Islet precursor cell (in vitro differentiated cells): Measurements from ENCODE around the gene SMLR1.
"Not testable (repeated sequence)": the region's sequence is repeated elsewhere in the genome, so short reads cannot be mapped to it uniquely, and the experiment has no call there.

Experiments used
- DNase-seq: peaks from one replicate; pipeline ENCODE4 v3.0.0-alpha.2; 2018

SMLR1 gene

DNA sequence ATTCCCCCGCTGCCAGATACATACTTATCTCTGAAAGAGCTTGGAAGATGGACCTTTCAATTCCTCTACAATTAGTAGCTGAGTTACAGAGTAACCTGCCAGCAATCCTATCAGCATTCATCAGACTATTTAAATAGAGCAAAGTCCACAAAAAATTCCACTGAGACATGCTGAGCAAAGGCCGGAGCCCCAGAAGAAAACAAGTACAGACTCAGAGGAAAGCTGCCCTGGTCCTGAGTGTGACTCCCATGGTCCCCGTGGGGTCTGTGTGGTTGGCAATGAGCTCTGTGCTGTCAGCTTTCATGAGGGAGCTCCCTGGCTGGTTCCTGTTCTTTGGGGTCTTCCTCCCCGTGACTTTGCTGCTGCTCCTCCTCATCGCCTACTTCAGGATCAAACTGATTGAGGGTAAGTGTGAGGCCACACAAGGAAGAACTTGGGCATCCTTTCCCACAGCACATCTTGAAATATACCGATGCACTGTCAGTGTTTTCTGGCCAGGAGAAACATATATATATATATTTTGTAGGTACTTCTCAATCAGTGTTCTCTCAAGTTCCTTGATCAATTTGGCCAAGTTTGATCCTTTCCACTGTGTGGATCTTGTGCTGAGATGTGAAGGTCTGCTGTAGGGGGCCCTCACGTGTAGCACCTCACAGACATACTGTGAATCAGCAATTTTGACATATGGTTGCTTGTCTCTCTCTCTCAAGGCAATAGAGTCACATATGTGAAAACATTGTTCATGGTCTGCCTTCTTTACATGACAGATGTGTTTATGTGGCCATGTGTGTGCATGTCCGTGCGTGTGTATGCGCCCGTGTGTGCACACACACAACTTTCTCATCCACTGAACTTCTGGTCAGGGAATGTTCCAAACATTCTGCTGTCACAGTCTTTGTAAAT lies at the start of gene SMLR1:
SMLR1 (plus strand) TSS at position 160 of the 903 bp plus-strand sequence; CDS start at position 168, 8 bp downstream.
- no peak for DNase-seq

GRCh38 chr6:130778946-130779657 lies 48.1 kb upstream of the SMLR1 start:
- DNase-seq, result no peak

DNA sequence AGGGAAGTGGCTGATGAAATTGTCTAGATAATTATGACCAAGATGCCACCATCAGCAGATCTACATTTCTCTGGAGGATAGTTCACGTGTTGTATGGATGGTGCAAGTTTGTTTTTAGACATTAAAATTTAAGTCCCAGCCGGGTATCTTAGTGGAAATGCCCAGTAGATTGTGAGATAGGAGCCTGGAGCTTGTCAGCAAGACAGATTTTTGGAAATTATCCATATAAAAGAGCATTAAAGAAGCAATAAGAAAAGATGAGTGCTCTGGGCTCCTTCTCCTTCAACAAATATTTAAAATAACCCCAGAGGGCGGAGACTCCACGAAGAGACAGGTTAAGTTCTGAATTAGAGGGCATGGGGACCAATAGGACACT lies 47.6 kb upstream of the SMLR1 start:
- no peak for DNase-seq

GRCh38 chr6:130780122-130780521 lies 47.1 kb upstream of the SMLR1 start:
- DNase-seq, result no peak

- no peak for DNase-seq
Observed at GRCh38 chr6:130781557-130781956, 45.6 kb upstream of the SMLR1 start.

DNA sequence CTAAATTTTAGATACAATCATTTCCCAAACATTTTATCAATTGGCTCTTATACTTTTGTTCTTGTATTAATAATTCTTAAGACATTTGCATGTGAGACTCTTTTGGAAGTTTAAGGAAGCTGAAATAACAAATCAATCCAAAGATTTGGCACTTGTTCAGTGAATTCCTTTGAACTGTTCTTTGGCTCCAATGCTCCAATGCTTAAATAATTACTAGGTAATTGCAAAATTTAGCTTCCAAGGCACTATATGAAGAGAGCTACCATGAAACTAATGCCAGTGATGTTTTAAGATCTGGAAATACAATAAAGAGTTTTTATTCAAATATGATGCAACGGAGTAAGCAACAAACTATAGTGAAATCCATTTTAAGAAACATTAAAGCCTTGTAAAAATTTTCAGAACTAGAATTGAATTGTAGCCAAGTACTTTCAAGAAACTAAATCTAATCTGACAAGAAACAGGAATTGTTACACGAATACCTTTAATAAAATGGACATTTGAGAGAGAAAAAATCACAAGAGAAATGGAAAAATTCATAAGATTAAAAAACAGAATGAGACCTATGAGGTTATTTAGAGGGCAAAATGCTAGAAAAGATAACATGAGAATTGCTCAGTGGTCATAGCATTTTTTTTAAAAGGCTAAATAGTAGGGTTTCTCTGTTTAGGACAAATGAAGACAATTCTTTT lies 43.6 kb upstream of the SMLR1 start:
- DNase-seq, result no peak

DNA sequence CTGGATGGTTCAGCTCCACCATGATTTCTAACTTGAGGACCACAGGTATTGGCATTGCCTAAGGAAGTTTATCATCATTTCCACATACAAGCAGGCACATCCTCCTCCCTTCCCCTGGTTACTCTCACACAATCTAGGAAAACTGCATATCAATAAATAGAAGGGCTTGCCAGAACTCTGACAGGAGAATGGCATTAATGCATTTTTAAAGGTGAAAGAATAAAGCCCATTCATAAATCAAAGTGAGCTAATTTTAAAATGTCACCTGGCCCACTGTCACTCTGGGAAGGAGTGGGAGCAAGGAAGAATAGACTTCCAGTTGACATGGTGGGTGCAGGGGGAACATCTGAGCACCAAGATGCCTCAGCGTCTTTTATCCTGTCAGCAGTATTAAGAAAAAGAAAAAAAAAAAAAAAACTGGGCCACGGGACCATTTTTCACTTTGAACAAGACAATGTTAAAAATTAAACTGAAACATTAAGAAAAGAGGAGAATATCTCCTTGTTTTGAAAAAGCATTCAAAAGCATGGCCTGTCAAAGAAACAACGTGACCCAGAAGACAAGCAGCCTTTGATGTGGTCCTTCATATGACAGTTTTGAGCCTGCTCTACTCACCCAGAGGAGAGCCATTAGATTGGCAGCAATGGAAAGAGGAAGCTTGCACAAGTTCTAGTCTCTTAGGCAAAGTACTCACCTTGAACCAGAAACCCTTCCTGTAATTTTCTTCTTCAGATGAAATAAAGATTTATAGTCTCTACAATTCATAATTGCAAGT lies 39.3 kb upstream of the SMLR1 start:
- DNase-seq, result no peak

DNA sequence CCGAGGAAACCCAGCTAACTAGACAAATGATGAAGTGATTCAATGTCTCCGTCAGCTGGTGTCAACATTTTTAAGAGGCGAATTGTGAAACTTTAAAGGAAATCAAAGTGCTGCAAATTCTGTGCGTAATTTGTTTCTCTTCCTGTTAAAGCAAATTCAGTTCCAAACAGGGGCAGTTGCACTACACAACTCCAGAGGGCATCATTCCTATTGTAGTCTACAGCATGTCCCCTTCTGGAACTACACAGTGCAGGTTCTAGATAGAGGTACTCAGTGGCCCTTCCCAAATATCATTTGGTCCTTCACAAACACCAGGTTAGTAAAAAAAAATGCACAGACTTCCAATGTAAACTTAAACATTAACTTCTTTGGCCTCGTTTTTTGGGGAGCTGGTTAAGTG lies 38.3 kb upstream of the SMLR1 start:
- no peak for DNase-seq

DNA sequence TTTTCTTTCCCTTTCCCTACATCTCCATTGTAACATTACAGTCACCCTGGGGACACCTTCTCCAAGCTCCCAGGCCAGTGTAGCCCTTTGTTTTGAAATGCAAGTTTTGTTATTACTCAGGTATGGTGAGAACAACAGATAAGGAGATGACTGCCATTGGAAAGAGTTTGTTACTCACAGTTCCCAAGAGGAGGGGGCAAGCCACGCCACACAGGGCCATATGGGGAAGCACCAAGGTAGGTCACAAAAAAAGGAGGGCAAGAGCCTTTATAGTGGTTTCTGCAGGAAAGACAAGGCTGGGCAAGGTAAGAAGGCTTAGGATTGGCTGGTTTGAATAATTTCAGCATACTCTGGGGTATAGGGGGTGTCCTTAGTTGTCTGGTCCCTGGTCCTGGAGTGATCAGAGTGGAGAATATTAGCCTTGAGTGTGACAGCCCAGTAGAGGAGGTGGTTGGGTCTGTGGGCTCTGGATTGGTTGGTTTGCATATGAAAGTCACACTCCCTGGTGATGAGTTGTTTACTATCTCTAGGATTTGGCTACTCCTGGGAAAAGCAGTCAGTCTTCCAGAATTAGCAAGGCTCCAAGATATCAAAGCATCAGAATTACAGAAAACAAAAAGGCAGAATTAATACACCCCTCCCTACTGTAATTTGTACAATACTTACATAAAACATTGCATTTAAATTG lies 33.1 kb upstream of the SMLR1 start:
- DNase-seq, result no peak

DNA sequence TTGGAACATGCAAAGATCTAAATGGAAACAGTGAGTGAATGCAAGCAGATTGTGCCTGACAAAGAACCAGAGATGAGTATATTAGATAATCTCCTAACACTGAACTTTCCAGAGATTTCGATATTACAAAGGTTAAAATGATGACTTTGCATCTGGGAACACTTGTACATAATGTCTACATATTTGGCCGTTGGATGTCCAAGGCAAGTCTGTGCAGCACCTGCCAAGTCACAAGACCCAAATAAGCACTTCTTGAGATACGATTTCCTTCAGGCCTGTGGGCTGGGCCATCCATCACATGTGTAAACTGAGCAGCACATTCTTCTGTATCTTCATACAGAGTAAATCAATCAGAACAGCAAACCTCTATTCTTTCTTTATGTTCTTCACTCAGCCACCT lies 32.5 kb upstream of the SMLR1 start:
- DNase-seq, result no peak

- DNase-seq, result no peak
Observed at GRCh38 chr6:130796313-130796905, 30.8 kb upstream of the SMLR1 start.

DNA sequence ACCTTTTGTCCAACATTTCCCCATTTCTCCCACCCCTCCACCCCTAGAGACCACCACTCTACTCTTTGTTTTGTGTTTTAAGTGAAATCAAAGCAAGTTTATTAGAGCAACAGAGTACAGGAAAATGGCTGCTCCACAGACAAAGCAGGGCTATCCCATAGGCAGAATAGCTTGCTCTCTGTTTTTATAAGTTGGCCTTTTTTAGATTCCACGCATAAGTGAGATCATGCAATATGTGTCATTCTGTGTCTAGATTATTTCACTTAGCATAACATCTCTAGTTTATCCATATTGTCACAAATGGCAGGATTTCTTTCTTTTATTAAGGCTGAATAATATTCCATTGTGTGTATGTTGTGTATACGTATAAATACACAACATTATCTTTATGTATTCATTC lies 30.1 kb upstream of the SMLR1 start:
- DNase-seq, result no peak

DNA sequence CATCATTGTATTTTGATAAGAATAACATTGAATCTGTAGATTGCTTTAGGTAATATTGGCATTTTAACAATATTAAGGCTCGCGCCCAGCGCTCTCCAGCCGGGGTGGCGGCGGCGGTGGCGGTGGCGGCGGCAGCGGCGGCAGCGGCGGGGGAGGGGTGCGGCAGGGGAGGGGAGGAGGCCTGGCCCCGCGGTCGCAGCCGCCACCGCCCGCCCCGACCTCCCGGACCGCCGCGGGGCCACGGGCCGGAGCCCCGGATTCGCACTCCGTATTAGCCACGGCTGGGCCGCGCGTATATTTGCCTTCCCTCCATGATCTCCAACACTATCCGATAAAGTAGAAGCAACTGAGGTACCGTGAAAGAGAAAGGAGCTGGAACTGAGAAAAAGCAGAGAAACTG lies 25.8 kb upstream of the SMLR1 start:
- not testable (repeated sequence) for DNase-seq

DNA sequence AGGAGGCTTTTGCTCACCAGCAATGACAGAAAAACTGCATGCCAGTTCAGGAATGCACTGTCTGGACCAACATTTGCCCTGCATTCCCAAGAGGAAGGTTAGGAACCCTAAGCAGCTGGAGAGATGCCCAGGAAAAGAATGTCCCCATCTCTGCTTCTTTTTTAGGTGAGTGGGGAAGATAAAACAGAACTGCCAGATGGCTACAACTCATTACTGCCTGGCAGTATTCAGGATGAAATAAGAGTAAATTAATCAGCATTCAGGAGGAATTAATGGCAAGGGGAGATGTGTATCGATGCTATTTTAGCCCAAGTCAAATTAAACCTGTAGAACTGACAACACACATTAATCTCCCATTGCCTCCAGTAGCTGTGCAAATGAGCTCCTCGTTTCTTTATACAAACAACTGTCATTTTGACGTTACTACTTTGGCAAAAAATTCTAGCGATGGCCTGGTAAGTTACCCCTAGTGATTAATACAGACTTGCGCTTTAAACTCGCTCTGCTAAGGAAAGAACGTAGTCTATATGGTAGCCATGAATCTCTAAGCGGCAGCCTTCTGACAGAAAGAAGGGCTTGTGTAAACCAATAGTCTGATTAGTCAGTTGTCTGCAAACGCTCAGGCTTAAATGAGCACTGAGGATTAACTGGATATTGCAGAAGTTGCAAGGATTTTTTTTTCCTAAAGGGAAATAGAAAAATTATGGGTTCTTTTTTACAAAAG lies 16.7 kb upstream of the SMLR1 start:
- DNase-seq, result no peak

GRCh38 chr6:130811932-130812331 lies 15.3 kb upstream of the SMLR1 start:
- DNase-seq, result no peak

GRCh38 chr6:130814506-130814905 lies 12.7 kb upstream of the SMLR1 start:
- DNase-seq, result no peak

DNA sequence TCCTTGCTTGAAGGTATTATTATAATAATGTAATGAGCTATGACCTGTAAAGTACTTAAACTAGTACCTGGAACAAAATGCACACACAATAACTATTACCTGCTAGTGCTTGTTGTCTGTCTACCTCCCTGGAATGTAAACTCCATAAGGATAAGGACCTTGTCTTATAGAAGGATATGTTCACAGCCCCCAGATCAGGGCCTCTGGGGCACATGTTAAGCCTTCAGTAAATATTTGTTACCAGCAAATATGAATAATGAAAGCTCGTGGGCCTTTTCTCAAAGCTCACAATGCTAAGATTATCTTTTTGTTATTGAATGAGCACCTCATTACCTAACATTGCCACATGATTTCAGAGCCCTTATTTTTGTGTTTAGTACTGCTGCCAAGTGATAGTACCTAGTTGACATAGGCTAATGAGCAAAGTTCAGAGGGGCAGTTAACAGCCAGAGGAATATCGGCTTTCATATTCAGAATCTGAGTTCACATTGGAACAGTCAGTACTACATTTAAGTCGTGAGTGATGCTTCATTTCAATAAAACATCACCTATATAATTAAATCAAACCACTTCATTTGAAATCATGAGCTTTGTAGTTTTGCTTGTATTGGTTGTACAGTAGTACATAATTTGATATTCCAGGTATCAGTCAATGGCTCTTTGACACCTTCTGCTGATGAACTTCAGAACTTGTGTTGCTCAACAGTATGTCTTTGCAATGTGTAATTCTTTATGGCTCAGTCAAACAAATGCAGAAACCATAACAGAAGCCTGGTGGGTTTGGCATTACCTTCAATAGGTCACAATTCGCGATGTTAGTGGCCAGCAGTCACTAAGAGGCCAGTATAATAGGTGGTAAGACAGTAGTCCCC lies 11.8 kb upstream of the SMLR1 start:
- DNase-seq, result no peak

- no peak for DNase-seq
Observed at GRCh38 chr6:130822736-130823135, 4.5 kb upstream of the SMLR1 start.

GRCh38 chr6:130824978-130825694 lies 2.1 kb upstream of the SMLR1 start:
- DNase-seq, result no peak
